Activated CD4-positive, CD25-positive, alpha-beta regulatory T cell treated with anti-CD3 and anti-CD28 coated beads, Interleukin-2, amount 50 U/mL, for 16 hours (primary cell): ENCODE data around the gene RILPL2.
A peak's percentile ranks its signal among the peaks of the same experiment; 100 is the strongest.
"Not testable (repeated sequence)": the region's sequence is repeated elsewhere in the genome, so short reads cannot be mapped to it uniquely, and the experiment has no call there.

Experiments
- DNase-seq: peaks from one replicate; pipeline ENCODE4 v3.0.0-alpha.2; 2020; ENCODE audit warnings: low read depth, low spot score

RILPL2 gene

GRCh38 chr12:123401753-123402683 is 34.5 kb downstream of the RILPL2 start:
- no peak for DNase-seq

DNA sequence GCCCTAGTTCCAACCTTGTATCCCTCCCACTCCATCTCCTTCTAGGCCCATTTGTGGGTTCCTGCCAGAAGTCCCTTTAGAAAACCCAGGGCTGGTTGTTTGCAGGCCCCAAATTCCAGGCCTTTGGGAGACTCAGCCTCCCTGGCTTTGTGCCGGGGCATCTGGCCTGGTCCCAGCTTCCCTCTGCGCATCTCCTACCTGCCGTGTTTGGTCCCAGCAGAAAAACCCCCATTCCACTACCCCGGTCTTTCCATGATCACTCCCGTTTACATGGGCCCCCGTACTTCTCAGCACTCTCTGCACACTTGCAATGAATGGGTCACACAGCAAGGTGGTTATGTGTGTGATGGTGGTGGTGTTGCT is 37.2 kb downstream of the RILPL2 start:
- DNase-seq, result no peak

GRCh38 chr12:123398550-123399254 is 37.8 kb downstream of the RILPL2 start:
- no peak for DNase-seq

- DNase-seq, result no peak
Observed at GRCh38 chr12:123398177-123398549, 38.3 kb downstream of the RILPL2 start.

DNA sequence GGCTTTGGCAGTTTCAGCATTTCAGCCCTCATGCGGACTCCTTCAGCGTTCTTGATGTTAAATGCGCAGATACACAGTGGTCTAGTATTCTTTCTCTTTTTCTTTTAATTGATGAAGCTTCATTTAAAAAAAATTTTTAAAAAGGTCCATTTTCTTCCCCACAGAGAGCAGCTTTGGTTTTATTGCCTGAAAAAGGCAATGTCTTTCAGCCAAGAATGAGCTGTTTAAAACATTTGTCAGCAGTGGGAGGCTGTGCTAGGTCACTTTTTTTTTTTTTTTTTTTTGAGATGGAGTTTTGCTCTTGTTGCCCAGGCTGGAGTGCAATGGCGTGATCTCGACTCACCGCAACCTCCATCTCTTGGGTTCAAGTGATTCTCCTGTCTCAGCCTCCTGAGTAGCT is 39.1 kb downstream of the RILPL2 start:
- DNase-seq, result no peak

- DNase-seq, result no peak
Observed at GRCh38 chr12:123396954-123397353, 39.5 kb downstream of the RILPL2 start.

DNA sequence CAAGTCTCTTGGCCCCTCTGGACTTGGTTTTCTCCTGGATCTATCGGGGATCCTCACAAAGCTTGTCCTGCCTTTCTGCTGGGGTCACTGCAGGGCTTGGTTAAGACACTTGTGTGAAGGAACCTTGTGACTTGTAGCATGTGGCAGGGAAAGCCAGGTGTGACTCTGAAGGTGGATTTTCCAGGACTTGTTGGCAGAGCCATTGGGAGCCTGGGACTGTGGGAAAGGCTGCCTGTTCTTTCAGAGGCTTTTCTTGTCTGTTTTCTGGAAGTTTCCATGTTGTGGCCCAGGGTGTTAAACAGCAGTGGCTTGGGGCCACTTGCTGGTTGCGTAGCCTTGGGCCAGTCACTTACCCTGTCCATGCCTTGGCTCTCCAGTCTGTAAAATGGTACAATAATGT is 39.9 kb downstream of the RILPL2 start:
- no peak for DNase-seq

DNA sequence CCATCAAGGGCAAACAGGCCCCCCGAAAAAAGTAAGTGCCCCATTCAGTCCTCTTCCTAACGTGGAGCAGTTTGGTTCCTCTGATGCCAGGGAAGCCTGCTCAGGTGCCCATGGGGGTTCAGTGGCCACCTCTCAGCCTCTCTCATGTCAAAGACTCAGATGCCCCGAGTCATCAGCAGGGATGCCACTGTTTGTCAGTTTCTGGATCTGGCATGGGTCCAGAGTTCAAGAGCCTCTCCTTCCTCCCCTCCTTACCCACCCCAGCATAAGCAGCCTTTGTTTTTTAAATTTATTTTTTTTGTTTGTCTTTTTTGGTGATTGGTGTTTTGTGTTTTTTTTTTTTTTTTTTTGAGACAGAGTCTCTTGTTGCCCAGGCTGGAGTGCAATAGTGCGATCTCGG is 41.2 kb downstream of the RILPL2 start:
- no peak for DNase-seq

DNA sequence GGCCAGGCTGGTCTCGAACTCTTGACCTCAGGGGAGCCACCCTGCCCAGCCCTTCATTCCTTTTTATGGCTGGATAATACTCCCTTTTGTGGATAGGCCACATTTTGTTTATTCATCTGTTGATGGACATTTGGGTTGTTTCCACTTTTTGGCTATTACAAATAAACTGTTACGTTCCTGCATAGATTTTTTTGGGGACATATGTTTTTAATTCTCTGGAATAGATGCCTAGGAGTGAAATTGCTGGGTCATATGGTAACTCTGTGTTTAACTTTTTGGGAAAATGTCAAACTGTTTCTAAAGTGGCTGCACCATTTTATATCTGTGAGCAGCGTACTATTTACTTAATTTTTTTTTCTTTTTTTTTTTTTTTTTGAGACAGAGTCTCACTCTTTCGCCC is 42.7 kb downstream of the RILPL2 start:
- no peak for DNase-seq

GRCh38 chr12:123391546-123392343 is 44.7 kb downstream of the RILPL2 start:
- no peak for DNase-seq

- no peak for DNase-seq
Observed at GRCh38 chr12:123390498-123391426, 45.7 kb downstream of the RILPL2 start.

GRCh38 chr12:123389560-123390351 is 46.7 kb downstream of the RILPL2 start:
- DNase-seq, result no peak

- no peak for DNase-seq
Observed at GRCh38 chr12:123388951-123389559, 47.4 kb downstream of the RILPL2 start.

DNA sequence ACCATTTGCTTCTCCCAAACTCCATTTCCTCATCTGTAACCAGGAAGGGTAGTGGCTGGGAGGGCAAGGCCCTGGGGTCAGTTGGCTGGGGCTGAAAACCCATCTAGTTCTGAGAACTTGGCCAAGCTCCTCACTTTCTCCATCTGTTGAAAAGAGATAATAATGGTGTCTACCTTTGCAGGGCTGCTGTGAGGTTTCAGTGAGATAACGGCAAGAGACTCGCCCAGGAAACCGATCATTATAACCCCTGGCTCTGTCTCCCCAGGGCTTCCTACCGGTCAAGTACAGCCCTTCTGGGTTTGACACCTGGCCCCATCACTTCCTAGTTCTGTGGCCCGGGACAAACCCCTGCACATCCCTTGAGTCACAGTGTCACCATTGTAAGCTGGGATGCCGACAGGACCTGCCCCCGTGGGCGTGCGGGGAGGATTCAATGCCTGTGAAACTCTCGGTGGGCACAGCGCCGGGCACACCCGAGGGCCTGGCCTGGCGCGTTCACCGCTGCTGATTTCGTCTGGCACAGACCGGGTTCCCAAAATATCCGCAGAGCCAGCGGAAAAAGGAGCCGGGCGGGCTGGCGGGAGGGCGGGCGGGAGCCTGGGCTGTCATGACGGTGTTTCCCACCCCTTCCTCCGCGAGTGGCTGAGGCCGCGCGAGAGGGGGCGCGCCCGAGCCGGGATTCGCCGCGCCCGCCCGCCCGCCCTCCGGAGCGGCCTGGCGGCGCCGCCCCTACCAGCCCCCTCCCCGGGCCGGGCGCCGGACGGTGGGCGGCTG is 48.1 kb downstream of the RILPL2 start:
- DNase-seq, result peak; percentile 50

- DNase-seq, result no peak
Observed at GRCh38 chr12:123387508-123388176, 48.8 kb downstream of the RILPL2 start.

DNA sequence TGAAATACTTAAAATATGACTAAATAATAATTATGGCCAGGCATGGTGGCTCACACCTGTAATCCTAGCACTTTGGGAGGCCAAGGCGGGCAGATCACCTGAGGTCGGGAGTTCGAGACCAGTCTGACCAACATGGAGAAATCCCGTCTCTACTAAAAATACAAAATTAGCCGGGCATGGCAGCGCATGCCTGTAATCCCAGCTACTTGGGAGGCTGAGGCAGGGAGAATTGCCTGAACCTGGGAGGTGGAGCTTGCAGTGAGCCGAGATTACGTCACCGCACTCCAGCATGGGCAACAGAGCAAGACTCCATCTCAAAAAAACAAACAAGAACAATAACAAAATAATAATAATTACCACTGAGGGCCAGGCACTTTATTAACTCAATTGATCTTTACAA is 50.9 kb downstream of the RILPL2 start:
- not testable (repeated sequence) for DNase-seq

- DNase-seq, result no peak
Observed at GRCh38 chr12:123384994-123385376, 51.5 kb downstream of the RILPL2 start.

- DNase-seq, result no peak
Observed at GRCh38 chr12:123384318-123384993, 52.0 kb downstream of the RILPL2 start.
